Activated CD8-positive, alpha-beta memory T cell treated with anti-CD3 and anti-CD28 coated beads for 48 hours (primary cell): ENCODE results near the gene CHRNA9.
"Not testable (repeated sequence)": the region's sequence is repeated elsewhere in the genome, so short reads cannot be mapped to it uniquely, and the experiment has no call there.

Source experiments
- DNase-seq, 3 experiments: peaks; one replicate each; pipeline ENCODE4 v3.0.0-alpha.2; 2020; ENCODE audit warnings: low read depth in 2 of 3, low spot score in 2 of 3

Gene CHRNA9, protein sequence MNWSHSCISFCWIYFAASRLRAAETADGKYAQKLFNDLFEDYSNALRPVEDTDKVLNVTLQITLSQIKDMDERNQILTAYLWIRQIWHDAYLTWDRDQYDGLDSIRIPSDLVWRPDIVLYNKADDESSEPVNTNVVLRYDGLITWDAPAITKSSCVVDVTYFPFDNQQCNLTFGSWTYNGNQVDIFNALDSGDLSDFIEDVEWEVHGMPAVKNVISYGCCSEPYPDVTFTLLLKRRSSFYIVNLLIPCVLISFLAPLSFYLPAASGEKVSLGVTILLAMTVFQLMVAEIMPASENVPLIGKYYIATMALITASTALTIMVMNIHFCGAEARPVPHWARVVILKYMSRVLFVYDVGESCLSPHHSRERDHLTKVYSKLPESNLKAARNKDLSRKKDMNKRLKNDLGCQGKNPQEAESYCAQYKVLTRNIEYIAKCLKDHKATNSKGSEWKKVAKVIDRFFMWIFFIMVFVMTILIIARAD

DNA sequence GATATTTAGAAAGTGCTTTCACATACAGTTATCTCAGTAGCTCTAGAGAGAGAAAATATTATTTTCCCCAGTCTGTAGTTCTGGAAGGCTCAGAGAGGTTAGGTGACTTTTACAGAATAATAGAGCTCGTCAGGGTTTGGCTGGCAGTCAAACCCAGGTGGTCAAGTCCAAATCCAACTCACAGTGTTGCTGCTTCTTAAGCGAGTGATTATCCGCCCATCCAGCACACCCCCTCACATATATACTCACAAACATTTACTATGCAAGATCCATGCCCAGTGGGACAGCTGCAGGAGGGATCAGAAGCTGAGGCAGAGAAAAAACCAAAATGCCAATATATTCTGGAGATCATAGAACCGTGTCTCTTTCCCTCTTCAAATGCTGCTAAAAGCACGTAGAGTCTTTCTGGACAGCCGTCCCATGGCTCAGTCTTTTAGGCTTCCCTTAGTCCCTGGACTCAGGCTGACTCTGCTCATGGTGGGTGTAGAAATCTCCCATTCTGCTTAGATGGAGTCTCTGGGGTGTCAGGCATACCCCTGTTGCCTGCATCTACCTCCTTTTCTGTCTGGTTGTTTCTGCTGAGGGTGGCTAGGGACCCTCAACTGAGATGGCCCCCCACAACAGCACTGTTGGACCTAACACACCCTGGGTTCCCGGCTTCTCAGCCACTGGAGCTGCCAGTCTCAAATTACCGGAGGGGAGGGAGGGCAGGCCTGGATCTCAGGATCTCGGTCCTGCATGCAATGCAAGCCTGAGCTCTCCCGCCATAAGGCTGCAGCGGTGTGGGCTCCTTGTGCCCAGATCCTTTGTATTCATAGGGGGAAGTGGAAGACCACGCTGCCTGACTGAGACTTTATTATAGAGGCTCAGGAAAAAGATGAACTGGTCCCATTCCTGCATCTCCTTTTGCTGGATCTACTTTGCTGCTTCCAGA, at the start of gene CHRNA9:
Gene CHRNA9 (plus strand): TSS at position 743 of the 934 bp plus-strand sequence. CDS start 135 bp downstream, at position 878.
- DNase-seq = no peak

DNA sequence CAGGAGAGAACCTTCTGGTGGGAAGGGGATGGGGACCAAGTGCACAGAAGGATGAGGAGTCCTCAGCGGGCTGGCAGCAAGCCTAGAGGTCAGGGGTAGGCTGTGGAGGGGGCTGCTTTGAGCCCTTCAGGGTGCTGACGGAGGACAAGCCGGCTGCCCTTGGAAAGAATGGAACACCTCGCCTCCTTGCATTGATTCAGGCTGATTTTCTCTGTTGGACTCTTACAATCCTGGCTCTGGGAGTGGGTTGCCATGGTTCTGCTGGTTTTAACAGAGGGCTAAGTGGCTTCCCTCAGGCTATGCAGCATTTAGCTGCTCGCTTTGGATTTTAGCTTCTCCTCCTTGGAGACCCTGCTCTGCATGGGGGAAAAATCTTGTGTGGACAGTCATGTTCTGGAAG, 49.4 kb upstream of the CHRNA9 start:
- DNase-seq = no peak

DNA sequence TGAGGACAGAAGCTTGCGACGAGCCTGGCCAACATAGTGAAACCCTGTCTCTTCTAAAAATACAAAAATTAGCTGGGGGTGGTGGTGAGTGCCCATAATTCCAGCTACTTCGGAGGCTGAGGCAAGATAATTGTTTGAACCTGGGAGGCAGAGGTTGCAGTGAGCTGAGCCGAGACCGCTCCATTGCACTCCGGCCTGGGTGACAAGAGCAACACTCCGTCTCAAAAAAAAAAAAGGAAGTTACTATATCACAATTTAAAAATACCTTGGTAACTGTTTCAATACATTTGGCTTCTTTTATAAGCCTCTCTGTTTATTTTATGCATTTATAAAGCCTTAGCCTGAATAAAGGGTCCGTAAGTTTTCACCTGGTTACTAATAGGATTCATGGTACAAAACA, 46.6 kb upstream of the CHRNA9 start:
- no peak for DNase-seq

DNA sequence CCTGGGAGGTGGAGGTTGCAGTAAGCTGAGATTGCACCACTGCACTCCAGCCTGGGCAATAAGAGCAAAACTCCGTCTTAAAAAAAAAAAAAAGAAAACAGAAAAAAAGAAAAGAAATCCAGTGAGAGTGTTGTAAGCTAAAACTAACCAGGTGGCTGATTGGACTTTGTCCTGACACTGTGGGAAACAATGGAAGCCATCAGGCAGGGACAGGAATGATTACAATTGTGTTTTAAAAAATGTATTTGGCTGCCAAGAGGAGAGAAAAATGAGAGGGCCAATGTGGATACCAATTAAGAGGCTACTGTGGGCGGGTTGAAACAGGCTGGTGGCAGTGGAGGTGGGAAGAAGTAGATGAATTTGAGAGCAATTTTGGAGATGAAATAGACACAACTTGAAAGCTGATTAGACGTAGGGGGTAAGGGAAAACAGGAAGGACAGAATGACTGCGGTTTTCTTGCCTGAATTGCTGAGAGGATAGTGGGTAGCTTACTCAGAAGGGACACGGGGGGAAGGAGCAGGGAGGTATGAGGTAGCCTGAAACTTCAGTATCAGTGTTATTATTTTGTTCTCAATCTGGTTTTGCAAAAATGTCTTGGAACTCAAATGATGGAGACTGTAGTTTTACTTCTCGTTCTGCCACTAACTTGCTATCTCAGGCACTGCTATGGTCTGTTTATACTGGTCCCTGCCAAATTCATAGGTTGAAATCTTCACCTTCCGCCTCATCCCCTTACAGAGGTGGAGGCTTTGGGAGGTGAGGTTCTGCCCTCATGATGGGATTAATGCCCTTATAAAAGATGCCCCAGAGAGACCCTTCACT, 45.6 kb upstream of the CHRNA9 start:
- no peak for DNase-seq

DNA sequence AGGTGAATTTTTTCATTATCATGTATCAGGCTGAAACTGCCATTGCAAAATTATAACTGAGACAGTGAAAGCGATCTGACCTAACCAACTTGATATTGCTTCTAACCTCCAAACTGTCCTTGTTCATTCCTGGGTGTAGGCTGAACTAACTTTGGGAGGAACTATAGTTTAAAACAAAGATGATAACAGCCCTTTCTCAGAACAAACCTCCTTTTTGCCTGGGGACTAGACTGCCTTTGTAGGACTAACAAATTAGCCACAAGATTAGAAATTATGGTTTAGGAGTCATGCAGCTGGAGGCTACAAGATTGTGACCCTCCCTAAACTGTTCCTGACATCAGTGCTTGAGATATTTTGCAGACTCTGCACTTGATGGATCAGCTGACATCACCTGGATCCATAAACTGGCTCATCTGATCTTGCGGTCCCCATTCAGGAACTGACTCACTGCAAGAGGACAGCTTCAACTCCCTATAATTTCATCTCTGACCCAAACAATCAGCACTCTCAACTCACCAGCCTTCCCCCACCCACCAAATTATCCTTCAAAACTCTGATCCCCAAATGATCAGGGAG, 44.4 kb upstream of the CHRNA9 start:
- not testable (repeated sequence) for DNase-seq

DNA sequence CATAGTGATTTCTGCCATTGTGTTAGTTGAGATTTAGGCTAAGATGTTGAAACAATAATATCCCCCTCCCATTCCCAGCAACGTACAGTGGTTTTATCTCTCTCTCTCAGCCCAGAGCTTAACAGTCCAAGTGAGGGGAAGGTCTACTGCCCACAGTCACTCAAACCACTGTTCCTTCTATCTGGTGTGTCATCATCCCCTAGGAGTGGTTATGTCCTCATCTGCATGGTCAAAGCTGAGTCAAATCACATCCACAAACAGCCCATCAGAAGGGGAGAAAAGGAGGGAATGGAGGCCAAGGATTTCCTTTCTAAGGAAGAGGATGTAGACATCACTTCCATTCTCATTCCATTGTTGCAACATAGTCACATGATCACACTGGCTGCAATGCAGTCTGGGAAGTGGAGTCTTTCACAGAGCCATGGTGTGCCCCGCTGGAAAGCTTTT, 42.8 kb upstream of the CHRNA9 start:
- DNase-seq = no peak

DNA sequence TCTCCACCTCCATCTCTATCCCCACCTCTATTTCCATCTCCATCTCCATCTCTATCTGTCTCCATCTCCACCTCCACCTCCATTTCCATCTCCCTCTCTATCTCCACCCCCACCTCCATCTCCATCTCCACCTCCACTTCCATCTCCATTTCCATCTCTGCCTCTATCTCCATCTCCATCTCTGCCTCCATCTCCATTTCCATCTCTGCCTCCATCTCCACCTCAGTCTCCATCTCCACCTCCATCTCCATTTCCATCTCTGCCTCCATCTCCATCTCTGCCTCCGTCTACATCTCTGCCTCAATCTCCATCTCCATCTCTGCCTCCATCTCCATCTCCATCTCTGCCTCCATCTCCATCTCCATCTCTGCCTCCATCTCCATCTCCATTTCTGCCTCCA, 40.8 kb upstream of the CHRNA9 start:
- no peak for DNase-seq

DNA sequence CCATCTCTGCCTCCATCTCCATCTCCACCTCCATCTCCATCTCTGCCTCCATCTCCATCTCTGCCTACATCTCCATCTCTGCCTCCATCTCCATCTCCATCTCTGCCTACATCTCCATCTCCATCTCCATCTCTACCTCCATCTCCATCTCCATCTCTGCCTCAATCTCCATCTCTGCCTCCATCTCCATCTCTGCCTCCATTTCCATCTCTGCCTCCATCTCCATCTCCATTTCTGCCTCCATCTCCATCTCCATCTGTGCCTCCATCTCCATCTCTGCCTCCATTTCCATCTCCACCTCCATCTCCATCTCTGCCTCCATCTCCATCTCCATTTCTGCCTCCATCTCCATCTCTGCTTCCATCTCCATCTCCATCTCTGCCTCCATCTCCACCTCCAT, 40.1 kb upstream of the CHRNA9 start:
- not testable (repeated sequence) for DNase-seq

DNA sequence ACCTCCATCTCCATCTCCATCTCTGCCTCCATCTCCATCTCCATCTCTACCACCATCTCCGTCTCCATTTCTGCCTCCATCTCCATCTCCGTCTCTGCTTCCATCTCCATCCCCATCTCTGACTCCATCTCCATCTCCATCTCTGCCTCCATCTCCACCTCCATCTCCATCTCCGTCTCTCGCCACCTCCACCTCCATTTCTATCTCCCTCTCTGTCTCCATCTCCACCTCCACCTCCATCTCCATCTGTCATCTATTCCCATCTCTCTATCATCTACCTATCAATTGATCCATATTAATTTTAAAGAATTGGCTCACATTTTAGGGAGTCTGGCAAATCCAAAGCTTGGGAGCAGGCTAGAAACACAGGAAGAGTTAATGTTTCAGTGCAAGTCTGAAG, 39.6 kb upstream of the CHRNA9 start:
- DNase-seq = no peak

DNA sequence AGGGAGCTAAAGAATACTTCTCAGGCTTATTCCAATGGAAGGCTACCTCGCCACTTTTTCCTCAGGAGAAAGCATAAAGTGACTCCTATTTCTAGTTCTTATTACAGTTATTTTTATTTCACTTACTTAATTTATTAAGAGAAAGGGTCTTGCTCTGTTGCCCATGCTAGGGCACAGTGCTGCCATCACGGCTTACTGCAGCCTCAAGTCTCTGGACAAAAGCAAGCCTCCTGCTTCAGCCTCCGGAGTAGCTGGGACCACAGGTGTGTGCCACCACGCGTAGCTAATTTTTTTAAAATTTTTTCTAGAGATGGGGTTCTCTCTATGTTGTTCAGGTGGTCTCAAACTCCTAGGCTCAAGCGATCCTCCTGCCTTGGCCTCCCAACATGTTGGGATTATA, 36.0 kb upstream of the CHRNA9 start:
- DNase-seq = no peak

DNA sequence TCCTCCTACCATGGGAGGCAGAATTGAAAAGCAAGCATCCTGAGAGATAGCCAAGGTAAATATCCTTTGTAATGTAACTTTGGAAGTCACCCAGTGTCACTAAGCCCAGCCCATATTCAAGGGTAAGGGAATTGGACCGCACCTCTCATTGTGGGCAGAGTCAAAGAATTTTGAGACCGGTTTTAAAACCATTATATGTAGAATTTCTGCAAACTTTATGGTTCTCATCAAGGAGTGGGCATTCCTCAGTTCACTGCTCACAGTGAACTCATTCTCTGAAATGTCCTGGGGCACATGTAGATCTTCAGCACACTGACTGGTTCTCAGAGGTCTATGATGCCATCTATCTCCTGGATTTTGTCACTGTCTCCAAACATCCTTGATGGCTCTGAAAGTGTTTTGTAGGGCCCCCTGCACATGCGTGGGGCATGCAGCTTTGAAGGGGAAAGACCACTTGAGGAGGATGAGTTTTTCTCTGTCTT, 35.3 kb upstream of the CHRNA9 start:
- no peak for DNase-seq

DNA sequence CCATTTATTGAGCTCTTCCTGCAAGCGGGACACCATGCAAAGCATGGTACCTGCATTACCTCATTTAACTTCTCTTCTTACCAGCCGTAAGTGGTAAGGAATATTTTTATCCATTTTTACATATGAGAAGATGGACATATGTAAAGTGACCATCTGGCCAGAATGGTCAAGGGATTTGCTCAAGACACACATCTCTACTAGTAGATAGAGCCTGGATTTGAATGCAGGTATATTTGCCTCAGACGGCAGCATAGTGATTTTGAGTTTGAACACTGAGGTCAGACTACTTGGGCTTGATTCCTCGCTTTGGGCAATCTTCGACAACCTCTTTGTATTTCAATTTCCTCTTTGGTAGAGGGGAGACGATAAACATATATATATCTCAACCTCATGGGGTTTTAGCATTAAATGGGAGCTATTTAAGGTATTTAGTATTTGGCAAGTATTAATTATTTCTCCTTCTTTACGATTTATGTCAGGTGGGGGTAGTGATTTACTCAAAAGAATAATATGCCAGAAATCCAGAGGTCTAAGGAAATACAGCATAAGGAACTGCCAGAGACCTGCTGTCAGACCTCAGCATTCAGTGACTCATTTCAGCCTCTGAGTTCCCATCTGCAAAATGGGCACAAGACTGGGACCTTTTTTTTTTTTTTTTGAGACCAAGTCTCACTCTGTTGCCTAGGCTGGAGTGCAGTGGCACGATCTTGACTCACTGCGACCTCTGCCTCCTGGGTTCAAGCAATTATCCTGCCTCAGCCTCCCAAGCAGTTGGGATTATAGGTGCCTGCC, 34.6 kb upstream of the CHRNA9 start:
- DNase-seq = no peak

DNA sequence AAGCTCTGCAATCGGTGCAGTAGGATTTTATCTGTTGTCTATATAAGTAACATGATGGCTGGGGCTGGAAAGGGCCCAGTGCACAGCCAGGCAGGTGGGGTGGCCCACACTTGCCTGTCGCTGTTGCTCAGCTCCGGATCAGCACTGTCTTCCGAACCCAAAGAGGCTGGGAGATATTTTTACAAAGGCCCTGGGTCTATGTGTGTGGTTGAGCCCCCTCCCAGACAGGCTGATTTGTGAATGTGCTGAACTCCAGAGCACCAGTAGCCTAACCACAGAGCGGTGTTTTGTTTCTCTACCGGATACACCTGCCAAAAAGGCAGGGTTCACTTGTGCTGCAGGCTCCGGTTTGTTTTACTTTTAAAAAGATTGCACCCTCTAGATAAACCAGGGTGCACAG, 33.5 kb upstream of the CHRNA9 start:
- DNase-seq = no peak

DNA sequence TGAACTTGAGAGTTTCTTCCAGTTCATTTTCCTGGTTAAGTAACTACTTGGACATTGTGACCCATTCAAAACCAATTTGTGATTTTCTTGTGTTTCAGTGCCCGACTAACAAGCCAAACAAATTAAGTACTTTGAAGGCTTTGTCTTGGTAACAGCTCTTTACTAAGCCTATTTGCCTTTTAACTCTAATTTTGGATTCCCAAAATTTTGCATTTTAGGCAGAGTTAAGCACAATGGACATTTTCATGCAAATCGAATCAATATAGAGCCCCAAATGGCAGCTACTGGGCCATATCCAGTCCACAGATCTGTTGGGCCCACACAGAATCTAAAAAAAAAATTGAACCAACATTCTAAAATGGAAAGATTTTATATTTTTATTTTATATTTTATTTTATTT, 31.4 kb upstream of the CHRNA9 start:
- DNase-seq = no peak

DNA sequence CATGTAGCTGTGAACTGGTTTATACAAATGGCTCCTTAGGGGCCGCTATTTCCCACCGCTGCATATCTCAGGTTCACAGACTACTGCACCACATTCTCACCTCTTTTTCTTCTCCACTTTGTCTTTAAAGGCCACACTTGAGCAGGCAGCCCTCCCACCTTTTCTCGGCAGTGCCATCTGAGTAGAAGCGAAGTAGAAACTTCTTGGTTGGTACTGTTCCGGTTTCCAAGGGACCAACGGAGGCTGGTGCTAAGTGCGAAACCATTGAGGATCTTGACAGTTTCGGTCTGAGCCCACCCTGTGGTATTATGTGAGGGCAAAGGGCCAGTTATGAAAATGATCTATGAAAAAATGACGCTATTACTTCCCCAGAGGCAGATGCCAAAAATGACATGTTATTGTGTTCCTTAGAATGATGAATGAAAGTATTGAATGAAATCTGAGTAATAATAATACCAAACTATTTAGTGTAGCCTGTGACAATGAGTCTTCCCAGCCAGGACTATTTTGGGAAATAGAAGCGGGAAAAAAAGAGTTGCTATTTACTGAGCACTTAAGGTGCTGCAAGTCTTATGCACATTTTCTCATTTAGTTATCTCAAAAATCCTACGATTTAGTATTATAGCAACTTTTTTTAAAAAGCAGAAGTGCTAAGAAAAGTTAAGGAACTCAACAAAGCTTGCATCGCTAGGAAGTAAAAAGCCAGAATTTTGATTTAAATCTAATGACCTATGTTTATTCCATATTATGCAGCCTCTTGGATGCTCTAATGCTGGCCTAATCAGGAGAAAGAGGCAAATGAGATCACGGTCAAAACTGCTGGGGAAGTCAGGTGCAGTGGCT, 29.6 kb upstream of the CHRNA9 start:
- DNase-seq = peak in 1 of 3 experiments; percentile 33

DNA sequence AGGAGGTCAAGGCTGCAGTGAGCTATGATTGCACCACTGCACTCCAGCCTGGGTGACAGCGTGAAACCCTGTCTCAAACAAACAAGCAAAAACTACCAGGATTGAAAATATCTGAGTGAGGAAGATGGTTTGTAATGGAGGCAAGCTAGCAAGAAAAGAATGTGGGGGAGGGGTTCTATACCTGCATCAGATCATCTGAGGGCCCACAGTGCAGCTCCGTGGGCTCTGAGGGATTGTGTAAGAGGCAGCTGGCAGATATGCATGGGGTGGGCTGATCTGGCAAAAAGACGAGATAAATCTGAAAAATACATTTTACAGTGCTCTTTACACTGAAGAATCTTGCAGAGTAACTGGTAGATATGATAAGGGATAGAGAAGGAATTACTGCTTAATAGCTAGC, 28.9 kb upstream of the CHRNA9 start:
- no peak for DNase-seq

DNA sequence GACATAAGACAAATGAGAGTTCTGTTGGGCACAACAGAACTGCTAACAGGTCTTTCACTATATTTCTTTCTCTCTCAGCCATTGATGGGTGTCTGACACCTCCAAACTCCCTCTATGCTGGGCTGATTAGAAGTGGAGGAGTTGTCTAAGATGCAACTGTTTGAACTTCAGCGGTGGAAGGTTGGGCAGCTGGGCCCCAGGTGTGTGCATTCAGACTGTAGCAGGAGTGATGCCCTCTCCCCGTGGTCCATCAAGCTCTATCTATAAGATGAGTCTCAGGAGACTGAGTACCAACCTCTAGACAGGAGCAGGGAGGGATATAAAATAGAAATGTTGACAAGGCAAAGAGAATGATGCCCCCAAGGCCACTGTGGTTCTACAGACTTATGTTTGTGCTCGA, 28.2 kb upstream of the CHRNA9 start:
- no peak for DNase-seq

DNA sequence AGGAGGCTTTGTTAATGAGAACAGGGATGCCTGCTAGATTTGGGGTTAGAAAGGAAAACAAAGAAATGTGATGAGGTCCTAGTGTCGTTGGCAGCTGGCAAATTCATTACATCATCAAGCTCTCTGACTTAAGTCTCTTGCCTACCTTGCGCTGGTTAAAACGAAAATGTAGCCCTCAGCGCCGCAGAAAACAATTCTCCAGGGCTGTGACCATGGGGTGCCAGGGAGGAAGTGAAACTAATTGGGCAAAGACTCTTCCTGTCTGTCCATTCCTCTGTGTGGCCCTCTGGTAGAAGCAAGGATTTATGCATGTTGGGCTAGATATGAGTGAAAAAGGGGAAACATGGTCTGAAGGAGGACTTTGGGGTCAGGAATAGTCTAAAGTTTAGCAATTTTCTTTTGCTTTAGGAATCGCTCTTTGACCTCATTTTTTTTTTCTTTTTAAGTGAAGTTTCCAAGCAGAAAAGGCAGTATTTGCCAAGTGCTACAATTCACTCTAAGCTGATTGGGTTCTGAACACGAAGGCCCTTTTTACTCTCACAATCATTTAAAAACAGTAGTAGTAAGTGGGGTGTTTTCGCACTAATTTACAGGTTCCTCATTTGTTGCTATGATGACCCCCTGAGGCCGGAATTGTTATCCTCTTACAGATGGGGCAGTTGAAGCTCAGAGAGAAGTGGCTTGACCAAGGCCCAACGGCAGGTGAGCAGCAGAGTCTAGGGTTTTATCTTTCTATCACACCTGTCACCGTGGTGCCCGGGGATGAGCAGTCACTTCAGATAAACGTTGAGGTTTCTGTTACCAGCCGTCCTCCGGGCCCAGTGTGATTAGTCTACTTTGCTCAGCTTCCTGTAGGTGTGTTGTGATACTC, 27.3 kb upstream of the CHRNA9 start:
- no peak for DNase-seq
